GM21825 (cell line): ENCODE results near the gene SNAP91.
"Not testable (repeated sequence)": the region's sequence is repeated elsewhere in the genome, so short reads cannot be mapped to it uniquely, and the experiment has no call there.

Experiments
- ATAC-seq: cut with Tn5 transposase; IDR thresholded peaks from one replicate; pipeline ENCODE4 v1.9.1; 2021; ENCODE audit warnings: mild to moderate bottlenecking, moderate library complexity; ENCODE audit not compliant: unreplicated experiment

The SNAP91 gene

GRCh38 chr6:83708970-83709747 is at the start of gene SNAP91:
TSS of gene SNAP91 (minus strand) at chr6:83709101. CDS start at chr6:83707927, 1,174 bp downstream.
- ATAC-seq, result no peak

- no peak for ATAC-seq
These were observed 49.6 kb upstream of the SNAP91 start for GRCh38 chr6:83758533-83758932.

- no peak for ATAC-seq
These were observed 48.1 kb upstream of the SNAP91 start for GRCh38 chr6:83757021-83757420.

- ATAC-seq, result no peak
These were observed 47.7 kb upstream of the SNAP91 start for GRCh38 chr6:83756565-83756964.

- ATAC-seq, result not testable (repeated sequence)
These were observed 43.5 kb upstream of the SNAP91 start for GRCh38 chr6:83752375-83752774.

- ATAC-seq, result no peak
These were observed 32.2 kb upstream of the SNAP91 start for GRCh38 chr6:83741089-83741488.

GRCh38 chr6:83735461-83735860 is 26.6 kb upstream of the SNAP91 start:
- no peak for ATAC-seq

- ATAC-seq, result no peak
These were observed 21.0 kb upstream of the SNAP91 start for GRCh38 chr6:83729871-83730270.

- no peak for ATAC-seq
These were observed 14.0 kb upstream of the SNAP91 start for GRCh38 chr6:83722876-83723275.

GRCh38 chr6:83717809-83718208 is 8.9 kb upstream of the SNAP91 start:
- ATAC-seq, result no peak

- no peak for ATAC-seq
These were observed 3.1 kb upstream of the SNAP91 start for GRCh38 chr6:83711958-83712357.

GRCh38 chr6:83709748-83710050 is 798 bp upstream of the SNAP91 start:
- ATAC-seq, result no peak

- no peak for ATAC-seq
These were observed 343 bp downstream of the SNAP91 start for GRCh38 chr6:83708546-83708969.

GRCh38 chr6:83707829-83708545 is 914 bp downstream of the SNAP91 start:
- ATAC-seq, result no peak

GRCh38 chr6:83702749-83703148 is 6.2 kb downstream of the SNAP91 start:
- ATAC-seq, result no peak

GRCh38 chr6:83702077-83702476 is 6.8 kb downstream of the SNAP91 start:
- no peak for ATAC-seq

GRCh38 chr6:83696674-83697073 is 12.2 kb downstream of the SNAP91 start:
- no peak for ATAC-seq

- no peak for ATAC-seq
These were observed 23.4 kb downstream of the SNAP91 start for GRCh38 chr6:83685481-83685880.

GRCh38 chr6:83677791-83678190 is 31.1 kb downstream of the SNAP91 start:
- no peak for ATAC-seq

GRCh38 chr6:83637953-83638352 is 70.9 kb downstream of the SNAP91 start:
- ATAC-seq, result no peak

GRCh38 chr6:83636800-83637199 is 72.1 kb downstream of the SNAP91 start:
- no peak for ATAC-seq

GRCh38 chr6:83633609-83634008 is 75.3 kb downstream of the SNAP91 start:
- no peak for ATAC-seq
